Measurements from ENCODE around the gene CD47.

Gene CD47

GRCh38 chr3:108113975-108114374 is 23.1 kb upstream of the CD47 start:
- H3K27me3 ChIP-seq (ENCODE audit: low read depth, low read length), result no peaks in the 10 kb centered on the region
- H3K27ac ChIP-seq (ENCODE audit: low read length), result no peak overlapping the region
- H3K4me3 ChIP-seq (ENCODE audit: low read depth in 1 of 2, low read length in 2 of 2), result no peak overlapping the region
- no peaks in the 10 kb centered on the region for H3K4me1 ChIP-seq (ENCODE audit: control insufficient read depth in 1 of 2, insufficient read depth in 2 of 2, low read length in 2 of 2)
- H3K36me3 ChIP-seq (ENCODE audit: control insufficient read depth in 1 of 2, insufficient read depth in 2 of 2, low read length in 2 of 2), result no peaks in the 10 kb centered on the region
- H3K9me3 ChIP-seq (ENCODE audit: control insufficient read depth in 1 of 2, low read length in 2 of 2), result no peaks in the 10 kb centered on the region

DNA sequence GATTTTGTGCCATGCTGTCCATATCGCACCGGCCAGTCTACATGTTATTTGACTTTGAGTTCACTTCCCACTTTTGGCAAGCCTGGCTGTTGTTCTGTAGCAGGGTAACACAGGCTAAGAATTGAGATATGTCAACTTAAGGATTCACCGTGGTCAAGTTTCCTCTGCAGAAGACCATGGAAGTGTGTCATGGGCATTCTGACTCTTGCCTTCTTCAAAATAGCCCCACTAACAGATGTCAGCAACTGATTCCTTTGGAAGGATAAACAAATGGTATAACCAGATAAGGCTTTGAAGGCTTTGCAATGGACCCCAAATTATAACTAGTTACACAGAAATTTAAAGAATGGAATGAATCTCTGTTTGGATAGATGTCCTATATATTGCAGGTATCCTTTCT is 20.1 kb upstream of the CD47 start:
- no peaks in the 10 kb centered on the region for H3K4me1 ChIP-seq (ENCODE audit: control insufficient read depth in 1 of 2, insufficient read depth in 2 of 2, low read length in 2 of 2)
- no peak overlapping the region for H3K4me3 ChIP-seq (ENCODE audit: low read depth in 1 of 2, low read length in 2 of 2)
- H3K9me3 ChIP-seq (ENCODE audit: control insufficient read depth in 1 of 2, low read length in 2 of 2), result no peaks in the 10 kb centered on the region
- no peaks in the 10 kb centered on the region for H3K36me3 ChIP-seq (ENCODE audit: control insufficient read depth in 1 of 2, insufficient read depth in 2 of 2, low read length in 2 of 2)
- H3K27me3 ChIP-seq (ENCODE audit: low read depth, low read length), result no peaks in the 10 kb centered on the region
- H3K27ac ChIP-seq (ENCODE audit: low read length), result no peak overlapping the region

- H3K4me3 ChIP-seq (ENCODE audit: low read depth in 1 of 2, low read length in 2 of 2), result no peak overlapping the region
- no peaks in the 10 kb centered on the region for H3K27me3 ChIP-seq (ENCODE audit: low read depth, low read length)
- peaks cover 0 to 10% of the 10 kb centered on the region in 2 donors for H3K4me1 ChIP-seq (ENCODE audit: control insufficient read depth in 1 of 2, insufficient read depth in 2 of 2, low read length in 2 of 2)
- no peaks in the 10 kb centered on the region for H3K9me3 ChIP-seq (ENCODE audit: control insufficient read depth in 1 of 2, low read length in 2 of 2)
- H3K27ac ChIP-seq (ENCODE audit: low read length), result no peak overlapping the region
- no peaks in the 10 kb centered on the region for H3K36me3 ChIP-seq (ENCODE audit: control insufficient read depth in 1 of 2, insufficient read depth in 2 of 2, low read length in 2 of 2)
These were observed 17.6 kb upstream of the CD47 start for GRCh38 chr3:108108416-108108815.

GRCh38 chr3:108106449-108106848 is 15.6 kb upstream of the CD47 start:
- Histone ChIP-seq H3K27me3 (ENCODE audit: low read depth, low read length) (no peaks in the 10 kb centered on the region), H3K4me1 (ENCODE audit: control insufficient read depth in 1 of 2, insufficient read depth in 2 of 2, low read length in 2 of 2) (peaks cover 0 to 10% of the 10 kb centered on the region in 2 donors), H3K4me3 (ENCODE audit: low read depth in 1 of 2, low read length in 2 of 2) (no peak overlapping the region), H3K27ac (ENCODE audit: low read length) (no peak overlapping the region), H3K9me3 (ENCODE audit: control insufficient read depth in 1 of 2, low read length in 2 of 2) (no peaks in the 10 kb centered on the region), H3K36me3 (ENCODE audit: control insufficient read depth in 1 of 2, insufficient read depth in 2 of 2, low read length in 2 of 2) (no peaks in the 10 kb centered on the region)

DNA sequence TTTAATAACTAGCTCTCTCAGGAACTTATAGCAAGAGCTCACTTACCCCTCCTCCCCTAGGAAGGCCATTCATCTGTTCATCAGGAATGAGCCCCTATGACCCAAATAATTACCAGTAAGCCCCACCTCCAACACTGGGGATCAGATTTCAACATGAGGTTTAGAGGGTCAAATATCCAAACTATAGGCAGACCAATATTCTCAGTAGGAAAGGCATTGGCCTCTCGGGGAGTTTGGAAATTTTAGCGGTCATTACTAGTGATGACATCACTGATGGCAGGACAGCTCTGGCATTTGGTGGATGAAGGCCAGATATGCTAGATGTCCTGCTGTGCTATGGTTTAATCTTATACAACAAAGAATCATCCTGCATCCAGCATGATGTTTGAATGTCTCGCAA is 15.2 kb upstream of the CD47 start:
- Histone ChIP-seq H3K9me3 (ENCODE audit: control insufficient read depth in 1 of 2, low read length in 2 of 2) (no peaks in the 10 kb centered on the region), H3K36me3 (ENCODE audit: control insufficient read depth in 1 of 2, insufficient read depth in 2 of 2, low read length in 2 of 2) (no peaks in the 10 kb centered on the region), H3K4me1 (ENCODE audit: control insufficient read depth in 1 of 2, insufficient read depth in 2 of 2, low read length in 2 of 2) (peaks cover 0 to 10% of the 10 kb centered on the region in 2 donors), H3K27ac (ENCODE audit: low read length) (no peak overlapping the region), H3K27me3 (ENCODE audit: low read depth, low read length) (no peaks in the 10 kb centered on the region), H3K4me3 (ENCODE audit: low read depth in 1 of 2, low read length in 2 of 2) (no peak overlapping the region)

GRCh38 chr3:108103886-108104797 is 13.3 kb upstream of the CD47 start:
- no peaks in the 10 kb centered on the region for H3K36me3 ChIP-seq (ENCODE audit: control insufficient read depth in 1 of 2, insufficient read depth in 2 of 2, low read length in 2 of 2)
- no peaks in the 10 kb centered on the region for H3K27me3 ChIP-seq (ENCODE audit: low read depth, low read length)
- H3K4me3 ChIP-seq (ENCODE audit: low read depth in 1 of 2, low read length in 2 of 2), result no peak overlapping the region
- H3K9me3 ChIP-seq (ENCODE audit: control insufficient read depth in 1 of 2, low read length in 2 of 2), result no peaks in the 10 kb centered on the region
- H3K4me1 ChIP-seq (ENCODE audit: control insufficient read depth in 1 of 2, insufficient read depth in 2 of 2, low read length in 2 of 2), result peaks cover 0 to 14% of the 10 kb centered on the region in 2 donors
- H3K27ac ChIP-seq (ENCODE audit: low read length), result no peak overlapping the region

GRCh38 chr3:108103040-108103751 is 12.4 kb upstream of the CD47 start:
- Histone ChIP-seq H3K9me3 (ENCODE audit: control insufficient read depth in 1 of 2, low read length in 2 of 2) (no peaks in the 10 kb centered on the region), H3K27me3 (ENCODE audit: low read depth, low read length) (no peaks in the 10 kb centered on the region), H3K4me1 (ENCODE audit: control insufficient read depth in 1 of 2, insufficient read depth in 2 of 2, low read length in 2 of 2) (peaks cover 0 to 14% of the 10 kb centered on the region in 2 donors), H3K4me3 (ENCODE audit: low read depth in 1 of 2, low read length in 2 of 2) (no peak overlapping the region), H3K27ac (ENCODE audit: low read length) (no peak overlapping the region), H3K36me3 (ENCODE audit: control insufficient read depth in 1 of 2, insufficient read depth in 2 of 2, low read length in 2 of 2) (no peaks in the 10 kb centered on the region)

GRCh38 chr3:108102420-108103039 is 11.7 kb upstream of the CD47 start:
- Histone ChIP-seq H3K9me3 (ENCODE audit: control insufficient read depth in 1 of 2, low read length in 2 of 2) (no peaks in the 10 kb centered on the region), H3K4me1 (ENCODE audit: control insufficient read depth in 1 of 2, insufficient read depth in 2 of 2, low read length in 2 of 2) (peaks cover 0 to 14% of the 10 kb centered on the region in 2 donors), H3K4me3 (ENCODE audit: low read depth in 1 of 2, low read length in 2 of 2) (no peak overlapping the region), H3K27me3 (ENCODE audit: low read depth, low read length) (no peaks in the 10 kb centered on the region), H3K36me3 (ENCODE audit: control insufficient read depth in 1 of 2, insufficient read depth in 2 of 2, low read length in 2 of 2) (no peaks in the 10 kb centered on the region), H3K27ac (ENCODE audit: low read length) (no peak overlapping the region)

GRCh38 chr3:108100906-108101660 is 10.3 kb upstream of the CD47 start:
- Histone ChIP-seq H3K4me1 (ENCODE audit: control insufficient read depth in 1 of 2, insufficient read depth in 2 of 2, low read length in 2 of 2) (peaks cover 0 to 14% of the 10 kb centered on the region in 2 donors), H3K36me3 (ENCODE audit: control insufficient read depth in 1 of 2, insufficient read depth in 2 of 2, low read length in 2 of 2) (no peaks in the 10 kb centered on the region), H3K27me3 (ENCODE audit: low read depth, low read length) (no peaks in the 10 kb centered on the region), H3K4me3 (ENCODE audit: low read depth in 1 of 2, low read length in 2 of 2) (no peak overlapping the region), H3K27ac (ENCODE audit: low read length) (no peak overlapping the region), H3K9me3 (ENCODE audit: control insufficient read depth in 1 of 2, low read length in 2 of 2) (no peaks in the 10 kb centered on the region)

- no peaks in the 10 kb centered on the region for H3K27me3 ChIP-seq (ENCODE audit: low read depth, low read length)
- H3K9me3 ChIP-seq (ENCODE audit: control insufficient read depth in 1 of 2, low read length in 2 of 2), result no peaks in the 10 kb centered on the region
- no peak overlapping the region for H3K27ac ChIP-seq (ENCODE audit: low read length)
- H3K4me1 ChIP-seq (ENCODE audit: control insufficient read depth in 1 of 2, insufficient read depth in 2 of 2, low read length in 2 of 2), result peaks cover 0 to 14% of the 10 kb centered on the region in 2 donors
- H3K36me3 ChIP-seq (ENCODE audit: control insufficient read depth in 1 of 2, insufficient read depth in 2 of 2, low read length in 2 of 2), result no peaks in the 10 kb centered on the region
- no peak overlapping the region for H3K4me3 ChIP-seq (ENCODE audit: low read depth in 1 of 2, low read length in 2 of 2)
These were observed 9.0 kb upstream of the CD47 start for GRCh38 chr3:108099679-108100428.

Data from muscle layer of duodenum (tissue), 2 donors.